ENCODE data around the gene CDH26.
A peak's percentile ranks its signal among the peaks of the same experiment; 100 is the strongest.

Gene CDH26

GRCh38 chr20:60060593-60060992 lies 102.4 kb downstream of the CDH26 start:
- Histone ChIP-seq H3K4me3 (no peak overlapping the region), H3K27ac (peak overlapping the region in 1 of 2 donors; percentile 11)
- DNase-seq (ENCODE audit: low spot score): no peak
- TF ChIP-seq, protein P1, sequence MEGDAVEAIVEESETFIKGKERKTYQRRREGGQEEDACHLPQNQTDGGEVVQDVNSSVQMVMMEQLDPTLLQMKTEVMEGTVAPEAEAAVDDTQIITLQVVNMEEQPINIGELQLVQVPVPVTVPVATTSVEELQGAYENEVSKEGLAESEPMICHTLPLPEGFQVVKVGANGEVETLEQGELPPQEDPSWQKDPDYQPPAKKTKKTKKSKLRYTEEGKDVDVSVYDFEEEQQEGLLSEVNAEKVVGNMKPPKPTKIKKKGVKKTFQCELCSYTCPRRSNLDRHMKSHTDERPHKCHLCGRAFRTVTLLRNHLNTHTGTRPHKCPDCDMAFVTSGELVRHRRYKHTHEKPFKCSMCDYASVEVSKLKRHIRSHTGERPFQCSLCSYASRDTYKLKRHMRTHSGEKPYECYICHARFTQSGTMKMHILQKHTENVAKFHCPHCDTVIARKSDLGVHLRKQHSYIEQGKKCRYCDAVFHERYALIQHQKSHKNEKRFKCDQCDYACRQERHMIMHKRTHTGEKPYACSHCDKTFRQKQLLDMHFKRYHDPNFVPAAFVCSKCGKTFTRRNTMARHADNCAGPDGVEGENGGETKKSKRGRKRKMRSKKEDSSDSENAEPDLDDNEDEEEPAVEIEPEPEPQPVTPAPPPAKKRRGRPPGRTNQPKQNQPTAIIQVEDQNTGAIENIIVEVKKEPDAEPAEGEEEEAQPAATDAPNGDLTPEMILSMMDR (IDR thresholded peaks at IDR 0.05): no peak

GRCh38 chr20:60062431-60063047 lies 104.3 kb downstream of the CDH26 start:
- no peak for DNase-seq (ENCODE audit: low spot score)
- TF ChIP-seq, protein P1 (IDR thresholded peaks at IDR 0.05): no peak
- peak overlapping the region; percentile 46 to 58 for H3K27ac ChIP-seq
- H3K4me3 ChIP-seq: peak overlapping the region; percentile 49

- Histone ChIP-seq H3K27ac (peak overlapping the region; percentile 46 to 58), H3K4me3 (peak overlapping the region; percentile 49)
- TF ChIP-seq, protein P1 (IDR thresholded peaks at IDR 0.05): no peak
These were observed 104.8 kb downstream of the CDH26 start for GRCh38 chr20:60063048-60063451.

GRCh38 chr20:60063739-60064380 lies 105.6 kb downstream of the CDH26 start:
- no peak for DNase-seq (ENCODE audit: low spot score)
- H3K4me3 ChIP-seq: no peak overlapping the region
- TF ChIP-seq, protein P1 (IDR thresholded peaks at IDR 0.05): no peak
- H3K27ac ChIP-seq: peak overlapping the region; percentile 46 to 58

More at GRCh38 chr20:60063048-60063451, 104.8 kb downstream of the CDH26 start:
- DNase-seq (ENCODE audit: low spot score): peak; percentile 46

Data from coronary artery (tissue), 2 donors.